Erythroblast (primary cell): ENCODE data around the gene PRKAG1.

Experiments used
- GATA1 ChIP-seq: IDR thresholded peaks from 2 replicates; pipeline ENCODE4 v1.6.1; 2011; ENCODE audit warnings: low read depth, mild to moderate bottlenecking, control low read depth, low read length, moderate library complexity
- POLR2A ChIP-seq: IDR thresholded peaks from 2 replicates; pipeline ENCODE4 v1.6.1; 2011; ENCODE audit warnings: mild to moderate bottlenecking, low read length

DNA sequence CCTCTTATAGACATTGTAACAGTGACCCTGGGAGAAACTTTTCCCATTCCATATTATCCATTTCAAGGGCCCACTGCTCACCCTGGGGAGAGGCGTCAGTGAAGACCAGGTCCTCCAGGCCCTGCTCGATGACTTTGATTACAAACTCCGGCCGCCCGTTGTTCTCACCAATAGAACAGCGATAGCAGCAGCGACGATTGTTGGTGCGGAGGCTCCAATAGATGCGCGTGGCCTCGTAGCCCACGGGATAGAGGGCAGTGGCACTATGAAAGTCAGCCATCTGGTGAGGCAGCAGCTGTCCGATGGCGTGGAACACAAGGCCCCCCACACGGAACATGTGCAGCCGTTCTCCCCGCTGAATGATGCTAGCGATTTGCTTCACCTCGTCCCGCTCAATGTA is 7.5 kb upstream of the PRKAG1 start:
- no peak for TF ChIP-seq POLR2A
- TF ChIP-seq GATA1, result no peak
